SK-N-SH (cell line): Measurements from ENCODE around the gene SERPINA9.

Source experiments
- CTCF ChIP-seq: fragments of 200-600 bp; sonication (generic); IDR thresholded peaks from 2 replicates; pipeline ENCODE4 v1.6.1; 2017; ENCODE audit warnings: antibody characterized with exemption, mild to moderate bottlenecking, moderate library complexity
- EP300 ChIP-seq, 2 experiments: IDR thresholded peaks; 2 replicates each; pipeline versions ENCODE4 v1.4.0 to v1.6.1; 2012; ENCODE audit warnings: borderline replicate concordance in 1 of 2, low read depth in 1 of 2, low read length in 1 of 2
- FOXM1 ChIP-seq: IDR thresholded peaks from 2 replicates; pipeline ENCODE4 v1.4.0; 2012; ENCODE audit warnings: low read depth, mild to moderate bottlenecking
- IRF3 ChIP-seq: fragments of 150-350 bp; IDR thresholded peaks from 2 replicates; pipeline ENCODE4 v1.6.1; 2016; ENCODE audit warnings: mild to moderate bottlenecking, low read depth, low read length
- JUND ChIP-seq: IDR thresholded peaks from 2 replicates; pipeline ENCODE4 v1.4.0; 2012
- MAX ChIP-seq: IDR thresholded peaks from 2 replicates; pipeline ENCODE4 v1.4.0; 2012; ENCODE audit warnings: low read depth
- PBX3 ChIP-seq: IDR thresholded peaks from 2 replicates; pipeline ENCODE4; 2012
- POLR2AphosphoS5 ChIP-seq: IDR thresholded peaks from 2 replicates; pipeline ENCODE4 v1.6.1; 2012; ENCODE audit warnings: low read depth, low read length
- RAD21 ChIP-seq: IDR thresholded peaks from 2 replicates; pipeline ENCODE4 v1.6.1; 2012; ENCODE audit warnings: mild to moderate bottlenecking, low read length
- SMC3 ChIP-seq: IDR thresholded peaks from 2 replicates; pipeline ENCODE4 v1.6.1; 2012; ENCODE audit warnings: low read depth, low read length, improper control_type of control experiment

- TF ChIP-seq FOXM1 (no peak), CTCF (no peak), EP300 (IDR thresholded peaks at IDR 0.05; ENCODE audit: borderline replicate concordance in 1 of 2, low read depth in 1 of 2, low read length in 1 of 2) (no peak), MAX (no peak), POLR2AphosphoS5 (no peak), JUND (no peak), RAD21 (no peak), IRF3 (no peak), SMC3 (no peak), PBX3 (no peak)
Observed at GRCh38 chr14:94486883-94487282, 10.9 kb upstream of the SERPINA9 start.
